WTC11 (cell line): ENCODE data around the gene RAB34. TPM values are rescaled to one million over a fixed set of nuclear protein-coding genes. Genes with fewer than 3 reads are reported as not detected.

Source experiments
- ATAC-seq: fragments of 200-7000 bp; cut with Tn5 transposase; 2 replicates; pipeline ENCODE4 v1.10.0; 2021; ENCODE audit warnings: mild to moderate bottlenecking, moderate library complexity
- CTCF ChIA-PET: fragments of 300-600 bp; sonication (Branson Sonifier 250); formaldehyde crosslinking; loops from one replicate; lab custom pipeline; 2021; ENCODE audit warnings: antibody characterized with exemption; lab: Charles Lee
- POLR2A ChIA-PET: fragments of 350-600 bp; sonication (Branson Sonifier 250); formaldehyde crosslinking; loops from one replicate; lab custom pipeline; 2021; ENCODE audit warnings: antibody characterized with exemption; lab: Charles Lee
- DNase-seq: peaks from one replicate; pipeline ENCODE4 v3.0.0; 2021; ENCODE audit warnings: low spot score
- H3K27ac Mint-ChIP-seq: 2 replicates; pipeline ENCODE4 v1.8.0; 2021; ENCODE audit warnings: mixed read lengths
- H3K27me3 Mint-ChIP-seq: 2 replicates; pipeline ENCODE4 v1.8.0; 2021; ENCODE audit warnings: low read depth, mild to moderate bottlenecking, moderate library complexity, mixed read lengths
- H3K36me3 Mint-ChIP-seq: 2 replicates; pipeline ENCODE4 v1.8.0; 2021; ENCODE audit warnings: mixed read lengths
- H3K4me1 Mint-ChIP-seq: 2 replicates; pipeline ENCODE4 v1.8.0; 2022; ENCODE audit warnings: mixed read lengths
- H3K4me3 Mint-ChIP-seq: 2 replicates; pipeline ENCODE4 v1.8.0; 2021; ENCODE audit warnings: mild to moderate bottlenecking, moderate library complexity, mixed read lengths
- H3K9me3 Mint-ChIP-seq: 2 replicates; pipeline ENCODE4 v1.8.0; 2021; ENCODE audit warnings: mixed read lengths
- ATF2 ChIP-seq: sonication (generic); formaldehyde crosslinking; IDR thresholded peaks from 2 replicates; pipeline ENCODE4 v1.8.1; 2022; ENCODE audit warnings: low read depth, missing genetic modification reagents, borderline replicate concordance
- E2F1 ChIP-seq: sonication (generic); formaldehyde crosslinking; IDR thresholded peaks from 2 replicates; pipeline ENCODE4 v1.8.0; 2022; ENCODE audit warnings: mild to moderate bottlenecking, missing genetic modification reagents
- FOXP4 ChIP-seq: sonication (generic); formaldehyde crosslinking; IDR thresholded peaks from 2 replicates; pipeline ENCODE4 v1.8.0; 2022; ENCODE audit warnings: mild to moderate bottlenecking, missing genetic modification reagents
- IRF2 ChIP-seq: sonication (generic); formaldehyde crosslinking; IDR thresholded peaks from 2 replicates; pipeline ENCODE4 v1.8.0; 2022; ENCODE audit warnings: low read depth, missing genetic modification reagents, borderline replicate concordance
- JUN ChIP-seq: sonication (generic); formaldehyde crosslinking; IDR thresholded peaks from 2 replicates; pipeline ENCODE4 v1.8.0; 2023; ENCODE audit warnings: mild to moderate bottlenecking, missing genetic modification reagents
- MYBL2 ChIP-seq: sonication (generic); formaldehyde crosslinking; IDR thresholded peaks from 2 replicates; pipeline ENCODE4 v1.8.1; 2023; ENCODE audit warnings: mild to moderate bottlenecking, moderate library complexity, missing genetic modification reagents
- NFATC4 ChIP-seq: fragments of 250-450 bp; sonication (Bioruptor Pico); IDR thresholded peaks from 2 replicates; pipeline ENCODE4 v1.9.0; 2021; ENCODE audit warnings: mild to moderate bottlenecking
- NR3C1 ChIP-seq: sonication (generic); formaldehyde crosslinking; conservative IDR thresholded peaks from 2 replicates; pipeline ENCODE4 v1.8.1; 2023; ENCODE audit warnings: low read depth, mild to moderate bottlenecking, missing genetic modification reagents
- OVOL2 ChIP-seq: fragments of 250-450 bp; sonication (Bioruptor Pico); IDR thresholded peaks from 2 replicates; pipeline ENCODE4 v1.9.0; 2021; ENCODE audit warnings: mild to moderate bottlenecking, borderline replicate concordance
- PRDM15 ChIP-seq: sonication (generic); formaldehyde crosslinking; IDR thresholded peaks from 2 replicates; pipeline ENCODE4 v1.8.0; 2022; ENCODE audit warnings: missing genetic modification reagents
- SMAD3 ChIP-seq: sonication (generic); formaldehyde crosslinking; IDR thresholded peaks from 2 replicates; pipeline ENCODE4 v1.8.0; 2022; ENCODE audit warnings: missing genetic modification reagents, mild to moderate bottlenecking, borderline replicate concordance
- TCF7 ChIP-seq: sonication (generic); formaldehyde crosslinking; IDR thresholded peaks from 2 replicates; pipeline ENCODE4 v1.8.0; 2022; ENCODE audit warnings: mild to moderate bottlenecking, low read depth, missing genetic modification reagents, moderate library complexity
- TEAD1 ChIP-seq: sonication (generic); formaldehyde crosslinking; IDR thresholded peaks from 2 replicates; pipeline ENCODE4 v1.8.0; 2022; ENCODE audit warnings: mild to moderate bottlenecking, missing genetic modification reagents
- USF2 ChIP-seq: sonication (generic); formaldehyde crosslinking; IDR thresholded peaks from 2 replicates; pipeline ENCODE4 v1.8.1; 2023; ENCODE audit warnings: mild to moderate bottlenecking, missing genetic modification reagents, moderate library complexity
- ZNF138 ChIP-seq: sonication (generic); formaldehyde crosslinking; conservative IDR thresholded peaks from 2 replicates; pipeline ENCODE4 v1.8.1; 2022; ENCODE audit warnings: mild to moderate bottlenecking, moderate library complexity, missing genetic modification reagents
- ZNF671 ChIP-seq: fragments of 250-450 bp; sonication (Bioruptor Pico); IDR thresholded peaks from 2 replicates; pipeline ENCODE4 v1.8.0; 2021; ENCODE audit warnings: mild to moderate bottlenecking
- total RNA-seq: library from RNA; stranded (reverse); gene quantifications from 3 replicates; pipeline ENCODE4 v1.2.3, GENCODE V29; 2021

Gene RAB34
- total RNA-seq, 1 experiment from 2014 or later = 181 TPM

- TF ChIP-seq USF2 (no peak), ZNF138 (CRISPR knock-in tag) (no peak), TEAD1 (CRISPR knock-in tag) (no peak), MYBL2 (CRISPR knock-in tag) (no peak), NFATC4 (no peak), ZNF671 (CRISPR knock-in tag) (no peak), PRDM15 (CRISPR knock-in tag) (no peak)
Measured at GRCh38 chr17:28693869-28694268, 23.8 kb downstream of the RAB34 start (continued).

- CTCF ChIA-PET = no interaction called here
- no peak for DNase-seq
- H3K4me3 Mint-ChIP-seq = no peak overlapping the region
- TF ChIP-seq IRF2 (CRISPR knock-in tag) = no peak
- no peak for TF ChIP-seq SMAD3 (CRISPR knock-in tag)
- TF ChIP-seq E2F1 (CRISPR knock-in tag) = no peak
- no peak for TF ChIP-seq NR3C1 (CRISPR knock-in tag)
- no peak for TF ChIP-seq OVOL2 (CRISPR knock-in tag)
- no peak for TF ChIP-seq TCF7
- no peak for TF ChIP-seq FOXP4
- no peak for TF ChIP-seq ZNF671 (CRISPR knock-in tag)
- TF ChIP-seq ATF2 = no peak
- TF ChIP-seq, all 79 proteins: peak for 0
- no peaks in the 10 kb centered on the region for H3K27me3 Mint-ChIP-seq
- H3K27ac Mint-ChIP-seq = no peak overlapping the region
- no peak for ATAC-seq
- POLR2A ChIA-PET = no interaction called here
- no peaks in the 10 kb centered on the region for H3K4me1 Mint-ChIP-seq
- H3K9me3 Mint-ChIP-seq = no peaks in the 10 kb centered on the region
- peaks cover 89% of the 10 kb centered on the region for H3K36me3 Mint-ChIP-seq
Measured at GRCh38 chr17:28689011-28689410, 28.7 kb downstream of the RAB34 start.

GRCh38 chr17:28688481-28688880, 29.2 kb downstream of the RAB34 start:
- Mint-ChIP-seq H3K4me1 (no peaks in the 10 kb centered on the region), H3K27ac (no peak overlapping the region), H3K4me3 (no peak overlapping the region), H3K27me3 (no peaks in the 10 kb centered on the region), H3K9me3 (no peaks in the 10 kb centered on the region), H3K36me3 (peaks cover 87% of the 10 kb centered on the region)
- DNase-seq (no peak), ATAC-seq (no peak)
- POLR2A ChIA-PET = no interaction called here
- TF ChIP-seq JUN (CRISPR knock-in tag) = no peak
- CTCF ChIA-PET = no interaction called here
